Mesenchymal stem cell (in vitro differentiated cells and primary cell): ENCODE measurements around the gene CDC42BPG.

ENCODE experiments used
- DNase-seq: peaks from one replicate; pipeline ENCODE4 v3.0.0-alpha.2; 2013
- H2AFZ ChIP-seq: one replicate; pipeline ENCODE4 v1.6.1; 2013; ENCODE audit warnings: low read depth, mild to moderate bottlenecking, control low read depth, inconsistent platforms, low read length, moderate library complexity
- H2AK5ac ChIP-seq: 2 replicates; pipeline ENCODE4 v1.6.1; 2013; ENCODE audit warnings: low read length, moderate library complexity, mild to moderate bottlenecking, inconsistent platforms; ENCODE audit not compliant: severe bottlenecking
- H2BK120ac ChIP-seq: one replicate; pipeline ENCODE4 v1.6.1; 2013; ENCODE audit warnings: low read depth, mild to moderate bottlenecking, inconsistent platforms, low read length, moderate library complexity
- H2BK12ac ChIP-seq, 2 experiments: one replicate each; pipeline ENCODE4 v1.6.1; 2013; ENCODE audit warnings: inconsistent platforms in 2 of 2, low read length in 2 of 2, mild to moderate bottlenecking in 2 of 2, moderate library complexity in 2 of 2, control low read depth in 1 of 2
- H2BK15ac ChIP-seq: one replicate; pipeline ENCODE4 v1.6.1; 2013; ENCODE audit warnings: mild to moderate bottlenecking, low read depth, inconsistent platforms; ENCODE audit not compliant: poor library complexity, severe bottlenecking
- H2BK5ac ChIP-seq: 2 replicates; pipeline ENCODE4 v1.6.1; 2013; ENCODE audit warnings: low read depth, mild to moderate bottlenecking, low read length, control low read depth, inconsistent platforms; ENCODE audit not compliant: poor library complexity, severe bottlenecking
- H3K14ac ChIP-seq, 2 experiments: one replicate each; pipeline ENCODE4 v1.6.1; 2013; ENCODE audit warnings: inconsistent platforms in 2 of 2, low read length in 2 of 2, control low read depth in 1 of 2, mild to moderate bottlenecking in 1 of 2, moderate library complexity in 1 of 2
- H3K18ac ChIP-seq, 2 experiments: one replicate each; pipeline ENCODE4 v1.6.1; 2013; ENCODE audit warnings: inconsistent platforms in 2 of 2, low read length in 2 of 2, control low read depth in 1 of 2, low read depth in 1 of 2, mild to moderate bottlenecking in 1 of 2
- H3K23ac ChIP-seq, 2 experiments: one replicate each; pipeline ENCODE4 v1.6.1; 2013; ENCODE audit warnings: inconsistent platforms in 2 of 2, low read length in 2 of 2, mild to moderate bottlenecking in 2 of 2, moderate library complexity in 2 of 2, control low read depth in 1 of 2
- H3K27ac ChIP-seq: 2 replicates; pipeline ENCODE4 v1.5.1; 2013; ENCODE audit warnings: mild to moderate bottlenecking, moderate library complexity, low read length, control low read depth, inconsistent platforms; ENCODE audit not compliant: poor library complexity, severe bottlenecking
- H3K27me3 ChIP-seq, 2 experiments: 2 replicates each; pipeline versions ENCODE4 v1.6.1 to v1.7.0; 2013; ENCODE audit warnings: low read length in 2 of 2, mild to moderate bottlenecking in 2 of 2, moderate library complexity in 2 of 2, control low read depth in 1 of 2, inconsistent platforms in 1 of 2; ENCODE audit not compliant: control insufficient read depth in 1 of 2, insufficient read depth in 1 of 2
- H3K36me3 ChIP-seq, 2 experiments: 2 replicates each; pipeline versions ENCODE4 v1.6.1 to v1.7.0; 2013; ENCODE audit warnings: low read length in 2 of 2, control low read depth in 1 of 2, inconsistent platforms in 1 of 2, low read depth in 1 of 2, mild to moderate bottlenecking in 1 of 2; ENCODE audit not compliant: insufficient read depth in 2 of 2, control insufficient read depth in 1 of 2
- H3K4ac ChIP-seq, 2 experiments: one replicate each; pipeline ENCODE4 v1.6.1; 2013; ENCODE audit warnings: inconsistent platforms in 2 of 2, low read length in 2 of 2, mild to moderate bottlenecking in 2 of 2, moderate library complexity in 2 of 2, control low read depth in 1 of 2, low read depth in 1 of 2
- H3K4me1 ChIP-seq: 2 replicates; pipeline ENCODE4 v1.6.1; 2013; ENCODE audit warnings: low read depth, low read length, control low read depth; ENCODE audit not compliant: control insufficient read depth, insufficient read depth
- H3K4me2 ChIP-seq: 2 replicates; pipeline ENCODE4 v1.6.1; 2013; ENCODE audit warnings: low read length, mild to moderate bottlenecking, inconsistent platforms; ENCODE audit not compliant: poor library complexity, severe bottlenecking
- H3K4me3 ChIP-seq, 2 experiments: 2 replicates each; pipeline versions ENCODE4 v1.5.1 to v1.7.0; 2013; ENCODE audit warnings: low read length in 2 of 2, mild to moderate bottlenecking in 2 of 2, control low read depth in 1 of 2, low read depth in 1 of 2; ENCODE audit not compliant: insufficient read depth in 1 of 2
- H3K79me1 ChIP-seq: replicated peaks from 2 replicates; pipeline ENCODE4 v1.6.1; 2013; ENCODE audit warnings: mild to moderate bottlenecking, control low read depth, low read length, inconsistent platforms; ENCODE audit not compliant: poor library complexity, severe bottlenecking
- H3K9ac ChIP-seq: 2 replicates; pipeline ENCODE4 v1.7.0; 2013; ENCODE audit warnings: mild to moderate bottlenecking, low read length, moderate library complexity
- H3K9me3 ChIP-seq: 2 replicates; pipeline ENCODE4 v1.7.0; 2013; ENCODE audit warnings: mild to moderate bottlenecking, low read length; ENCODE audit not compliant: control insufficient read depth
- H4K8ac ChIP-seq: one replicate; pipeline ENCODE4 v1.6.1; 2013; ENCODE audit warnings: inconsistent platforms, mild to moderate bottlenecking, low read length, moderate library complexity
- H4K91ac ChIP-seq: one replicate; pipeline ENCODE4 v1.6.1; 2013; ENCODE audit warnings: mild to moderate bottlenecking, low read length, inconsistent platforms
- WGBS: methylation state at CpG from one replicate; pipeline ENCODE4 v1.1.7; 2013; ENCODE audit warnings: mixed read lengths; 5-methylcytosine and 5-hydroxymethylcytosine counted together

Gene CDC42BPG

DNA sequence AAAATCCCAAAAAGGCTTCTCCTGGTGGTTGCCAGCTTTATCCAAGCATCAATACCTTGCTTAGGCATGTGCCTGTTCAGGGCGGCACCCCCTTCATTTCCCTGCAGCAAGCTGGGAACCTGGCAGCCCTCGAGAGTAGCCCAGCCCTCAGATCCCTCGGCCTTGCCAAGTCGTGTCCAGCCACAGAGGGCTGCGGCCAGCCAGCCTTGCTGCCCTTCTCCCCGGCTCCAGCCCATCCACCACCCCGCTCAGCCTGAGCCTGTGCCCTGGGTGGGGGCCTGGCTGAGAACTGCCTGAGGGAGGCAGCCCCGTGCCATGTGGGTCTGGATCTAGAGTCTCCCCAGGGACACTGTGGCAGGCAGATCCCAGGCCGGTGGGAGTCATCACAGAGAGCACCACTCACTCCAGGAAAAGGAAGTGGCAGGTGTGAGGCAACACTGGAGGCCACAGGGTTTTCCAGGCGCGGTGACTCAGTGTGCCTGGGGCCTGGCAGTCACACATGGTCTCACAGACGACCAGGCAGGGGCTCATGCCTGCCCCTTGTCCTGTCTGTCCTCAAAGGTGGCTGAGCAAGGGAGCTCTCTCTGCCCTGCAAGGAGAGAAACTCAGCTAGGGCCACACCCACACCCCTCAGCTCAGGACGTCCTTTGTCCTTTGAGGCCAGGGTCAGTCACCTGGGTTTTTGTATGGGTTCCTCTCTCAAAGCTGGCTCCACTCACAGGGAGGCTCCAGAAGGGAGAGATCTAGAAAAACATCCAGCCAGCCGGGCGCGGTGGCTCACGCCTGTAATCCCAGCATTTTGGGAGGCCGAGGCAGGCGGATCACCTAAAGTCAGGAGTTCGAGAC is 12.2 kb upstream of the CDC42BPG start:
- peak overlapping the region; percentile 61 to 90 for H3K4ac ChIP-seq

GRCh38 chr11:64855596-64856304 is 11.3 kb upstream of the CDC42BPG start:
- Histone ChIP-seq H2BK15ac (peak overlapping the region; percentile 71), H4K91ac (peak overlapping the region; percentile 95), H3K27ac (peak overlapping the region; percentile 74), H3K23ac (peak overlapping the region in 1 of 2 experiments; percentile 44), H3K4me1 (peaks cover 74% of the 10 kb centered on the region), H3K18ac (peak overlapping the region; percentile 58 to 79), H3K14ac (peak overlapping the region in 1 of 2 experiments; percentile 85), H3K27me3 (no peaks in the 10 kb centered on the region), H3K36me3 (peaks cover 48 to 85% of the 10 kb centered on the region in 2 experiments), H3K9ac (peak overlapping the region; percentile 64), H3K4me2 (no peak overlapping the region), H2AK5ac (peak overlapping the region; percentile 81), H3K9me3 (no peaks in the 10 kb centered on the region), H2BK5ac (peak overlapping the region; percentile 60), H3K4me3 (peak overlapping the region in 1 of 2 experiments; percentile 52), H2AFZ (no peak overlapping the region), H3K79me1 (peaks cover 36% of the 10 kb centered on the region), H2BK120ac (peak overlapping the region; percentile 36), H4K8ac (peak overlapping the region; percentile 91), H2BK12ac (peak overlapping the region; percentile 88 to 96), H3K4ac (peak overlapping the region; percentile 82 to 90)
- DNase-seq: peak; percentile 83
- 66% methylated on average over 19 of the region's 22 CpGs for WGBS

More for the DNA sequence above, 12.2 kb upstream of the CDC42BPG start:
- H3K79me1 ChIP-seq: peaks cover 36% of the 10 kb centered on the region
- no peaks in the 10 kb centered on the region for H3K27me3 ChIP-seq
- H3K9ac ChIP-seq: peak overlapping the region; percentile 64
- H2BK15ac ChIP-seq: peak overlapping the region; percentile 17
- H4K8ac ChIP-seq: peak overlapping the region; percentile 66
- 58% methylated on average over 20 of the region's 20 CpGs for WGBS
- H2BK5ac ChIP-seq: no peak overlapping the region
- peak overlapping the region; percentile 51 for H3K27ac ChIP-seq
- peak overlapping the region; percentile 1 for H3K4me2 ChIP-seq
- H3K18ac ChIP-seq: peak overlapping the region; percentile 31 to 79
- H4K91ac ChIP-seq: peak overlapping the region; percentile 95
- H2AK5ac ChIP-seq: peak overlapping the region; percentile 81
- peak overlapping the region; percentile 44 for H2BK120ac ChIP-seq
- H3K4me3 ChIP-seq: no peak overlapping the region
- peak; percentile 98 for DNase-seq
- no peak overlapping the region for H2AFZ ChIP-seq
- H3K14ac ChIP-seq: peak overlapping the region in 1 of 2 experiments; percentile 19
- H2BK12ac ChIP-seq: peak overlapping the region; percentile 60 to 88
- H3K9me3 ChIP-seq: no peaks in the 10 kb centered on the region
- H3K4me1 ChIP-seq: peaks cover 69% of the 10 kb centered on the region
- H3K36me3 ChIP-seq: peaks cover 51 to 87% of the 10 kb centered on the region in 2 experiments
- H3K23ac ChIP-seq: peak overlapping the region in 1 of 2 experiments; percentile 29

DNA sequence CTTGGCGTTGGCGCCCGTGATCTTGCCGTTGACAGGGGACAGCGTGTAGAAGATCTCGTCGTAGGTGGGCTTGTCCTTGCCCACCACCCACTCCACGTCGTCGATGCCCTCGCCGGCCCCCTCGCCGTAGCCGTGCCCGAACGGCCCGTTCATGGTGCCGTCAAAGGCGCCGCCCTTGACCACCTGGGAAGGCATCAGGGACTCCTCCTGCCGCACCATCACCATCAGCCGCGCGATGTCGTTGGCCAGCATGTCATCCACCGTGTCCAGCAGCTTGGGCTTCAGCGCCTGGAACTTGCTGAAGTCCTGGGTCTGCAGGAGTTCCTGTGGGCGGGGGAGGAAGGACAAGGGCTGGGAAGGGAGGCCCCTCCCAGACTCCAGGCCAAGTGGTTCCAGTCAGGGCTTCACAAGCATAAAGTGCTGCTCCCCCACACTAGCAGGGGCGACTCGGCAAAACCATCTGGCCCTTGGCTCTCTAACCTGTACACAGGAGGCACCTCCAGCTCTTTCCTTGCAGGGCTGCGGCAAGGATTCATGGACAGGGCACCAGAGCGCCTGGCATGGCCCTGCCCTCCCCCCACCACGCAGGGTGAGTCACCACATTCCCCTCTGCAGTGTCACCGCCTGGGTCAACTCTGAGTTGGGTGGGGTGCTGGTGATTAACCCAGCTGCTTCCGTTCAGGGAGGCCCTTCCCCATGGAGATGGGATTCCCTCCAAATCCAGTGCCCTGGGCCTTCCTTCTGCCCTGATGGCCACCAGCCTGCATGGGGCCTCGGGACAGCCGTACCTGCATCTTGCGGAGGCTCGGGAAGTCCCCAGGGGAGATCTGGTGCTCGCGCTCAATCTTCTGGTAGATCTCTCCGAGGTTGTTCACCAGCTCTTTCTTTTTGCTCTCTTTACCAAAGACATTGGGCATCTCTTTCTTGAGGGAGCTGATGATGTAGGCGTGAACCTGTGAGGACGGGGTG is 10.4 kb upstream of the CDC42BPG start:
- Histone ChIP-seq H3K36me3 (peaks cover 43 to 79% of the 10 kb centered on the region in 2 experiments), H3K4me1 (peaks cover 74% of the 10 kb centered on the region), H3K23ac (peak overlapping the region in 1 of 2 experiments; percentile 44), H4K8ac (peak overlapping the region; percentile 91), H2BK120ac (peak overlapping the region; percentile 80), H3K9ac (peak overlapping the region; percentile 64), H2AK5ac (peak overlapping the region; percentile 63), H2AFZ (no peak overlapping the region), H2BK12ac (peak overlapping the region; percentile 88 to 96), H3K9me3 (no peaks in the 10 kb centered on the region), H3K27ac (peak overlapping the region; percentile 74), H3K27me3 (no peaks in the 10 kb centered on the region), H3K79me1 (peaks cover 35% of the 10 kb centered on the region), H4K91ac (peak overlapping the region; percentile 95), H3K18ac (peak overlapping the region; percentile 79 to 93), H2BK15ac (peak overlapping the region; percentile 75), H2BK5ac (peak overlapping the region; percentile 60), H3K4me3 (peak overlapping the region in 1 of 2 experiments; percentile 52), H3K4ac (peak overlapping the region; percentile 82 to 85), H3K4me2 (peak overlapping the region; percentile 3), H3K14ac (peak overlapping the region in 1 of 2 experiments; percentile 85)
- DNase-seq: peak; percentile 94
- 66% methylated on average over 41 of the region's 45 CpGs for WGBS
